ENCODE results near the gene TMEM59L.

The TMEM59L gene

DNA sequence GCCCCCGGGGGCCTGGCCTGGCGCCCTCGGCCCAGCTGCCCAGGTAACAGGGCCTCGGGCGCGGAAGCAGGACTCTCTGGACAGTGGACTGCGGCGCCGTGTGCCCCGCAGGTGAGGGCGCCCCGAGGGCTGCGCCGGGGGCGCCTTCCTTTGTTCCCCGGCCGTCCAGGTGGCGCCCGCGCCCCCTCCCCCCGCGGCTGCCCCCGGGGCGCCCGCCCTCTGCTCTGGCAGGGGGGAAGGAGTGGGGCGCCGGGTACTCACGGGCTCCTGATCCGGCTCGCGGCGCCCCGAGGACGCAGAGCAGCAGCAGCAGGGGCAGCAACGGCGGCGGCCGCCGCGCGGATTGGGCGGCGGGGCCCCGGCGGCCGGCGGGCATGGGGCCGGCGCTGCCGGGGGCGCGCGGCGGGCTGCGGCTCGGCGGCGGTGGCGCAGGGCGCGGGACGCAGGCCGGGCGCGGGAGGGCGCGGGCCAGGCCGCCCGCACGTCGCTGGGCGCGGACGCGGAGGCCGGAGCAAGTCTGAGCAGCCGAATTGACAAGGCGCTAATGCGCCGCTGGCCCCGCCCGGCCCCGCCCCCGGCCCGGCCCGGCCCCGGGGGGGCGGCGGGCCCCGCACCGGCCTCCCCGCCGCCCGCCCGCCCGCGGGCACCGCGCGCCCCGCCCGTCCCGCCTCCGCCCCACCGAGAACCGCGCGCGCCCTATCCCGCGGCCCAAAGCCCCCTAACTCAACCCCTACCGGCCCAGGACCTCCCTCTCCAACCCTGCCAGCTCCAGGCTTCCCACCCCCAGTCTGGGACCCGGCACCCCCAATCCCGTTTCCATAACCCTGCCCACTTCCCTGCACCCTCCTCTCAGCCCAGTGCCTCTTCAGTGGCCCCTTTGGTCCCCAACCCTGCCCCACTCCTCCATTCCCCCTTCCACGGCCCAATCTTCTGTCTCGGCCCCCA lies 6.1 kb upstream of the TMEM59L start, which contains the start of gene CRLF1:
Gene CRLF1 (minus strand): TSS at position 519 of the 945 bp plus-strand sequence. CDS start 143 bp downstream, at position 376.
- H3K27me3 ChIP-seq (ENCODE audit: control insufficient read depth in 1 of 2, insufficient read depth in 2 of 2, low read length in 2 of 2), result peaks cover 55 to 89% of the 10 kb centered on the region in 2 donors

GRCh38 chr19:18607226-18608101 lies 5.2 kb upstream of the TMEM59L start:
- Histone ChIP-seq H3K4me3 (ENCODE audit: low read depth in 1 of 2, low read length in 2 of 2) (no peak overlapping the region), H3K9ac (ENCODE audit: low read length) (no peak overlapping the region), H3K27me3 (ENCODE audit: control insufficient read depth in 1 of 2, insufficient read depth in 2 of 2, low read length in 2 of 2) (peaks cover 63 to 91% of the 10 kb centered on the region in 2 donors), H3K36me3 (ENCODE audit: insufficient read depth, low read length) (no peaks in the 10 kb centered on the region), H3K4me1 (ENCODE audit: insufficient read depth, low read length) (peaks cover 8% of the 10 kb centered on the region), H3K9me3 (ENCODE audit: low read length) (no peaks in the 10 kb centered on the region), H3K27ac (ENCODE audit: low read depth, low read length) (no peak overlapping the region)

More for the DNA sequence above, 6.1 kb upstream of the TMEM59L start, which contains the start of gene CRLF1:
- H3K9ac ChIP-seq (ENCODE audit: low read length), result no peak within 1 kb of the TSS
- H3K4me3 ChIP-seq (ENCODE audit: low read depth in 1 of 2, low read length in 2 of 2), result no peak within 1 kb of the TSS
- H3K27ac ChIP-seq (ENCODE audit: low read depth, low read length), result no peak within 1 kb of the TSS
- H3K9me3 ChIP-seq (ENCODE audit: low read length), result no peaks in the 10 kb centered on the region
- no peaks in the 10 kb centered on the region for H3K4me1 ChIP-seq (ENCODE audit: insufficient read depth, low read length)
- no peaks in the 10 kb centered on the region for H3K36me3 ChIP-seq (ENCODE audit: insufficient read depth, low read length)

- Histone ChIP-seq H3K27ac (ENCODE audit: low read depth, low read length) (no peak overlapping the region), H3K9ac (ENCODE audit: low read length) (no peak overlapping the region), H3K4me1 (ENCODE audit: insufficient read depth, low read length) (peaks cover 16% of the 10 kb centered on the region), H3K9me3 (ENCODE audit: low read length) (no peaks in the 10 kb centered on the region), H3K27me3 (ENCODE audit: control insufficient read depth in 1 of 2, insufficient read depth in 2 of 2, low read length in 2 of 2) (peaks cover 68 to 94% of the 10 kb centered on the region in 2 donors), H3K36me3 (ENCODE audit: insufficient read depth, low read length) (no peaks in the 10 kb centered on the region), H3K4me3 (ENCODE audit: low read depth in 1 of 2, low read length in 2 of 2) (no peak overlapping the region)
Measured at GRCh38 chr19:18608102-18608804, 4.4 kb upstream of the TMEM59L start.

GRCh38 chr19:18608805-18609716 lies 3.6 kb upstream of the TMEM59L start:
- Histone ChIP-seq H3K9ac (ENCODE audit: low read length) (no peak overlapping the region), H3K27ac (ENCODE audit: low read depth, low read length) (no peak overlapping the region), H3K27me3 (ENCODE audit: control insufficient read depth in 1 of 2, insufficient read depth in 2 of 2, low read length in 2 of 2) (peaks cover 72 to 94% of the 10 kb centered on the region in 2 donors), H3K4me3 (ENCODE audit: low read depth in 1 of 2, low read length in 2 of 2) (no peak overlapping the region), H3K36me3 (ENCODE audit: insufficient read depth, low read length) (no peaks in the 10 kb centered on the region), H3K9me3 (ENCODE audit: low read length) (no peaks in the 10 kb centered on the region), H3K4me1 (ENCODE audit: insufficient read depth, low read length) (peaks cover 16% of the 10 kb centered on the region)

GRCh38 chr19:18609717-18610051 lies 3.0 kb upstream of the TMEM59L start:
- Histone ChIP-seq H3K4me1 (ENCODE audit: insufficient read depth, low read length) (peaks cover 16% of the 10 kb centered on the region), H3K27ac (ENCODE audit: low read depth, low read length) (no peak overlapping the region), H3K4me3 (ENCODE audit: low read depth in 1 of 2, low read length in 2 of 2) (no peak overlapping the region), H3K9ac (ENCODE audit: low read length) (no peak overlapping the region), H3K36me3 (ENCODE audit: insufficient read depth, low read length) (no peaks in the 10 kb centered on the region), H3K27me3 (ENCODE audit: control insufficient read depth in 1 of 2, insufficient read depth in 2 of 2, low read length in 2 of 2) (peaks cover 70 to 94% of the 10 kb centered on the region in 2 donors), H3K9me3 (ENCODE audit: low read length) (no peaks in the 10 kb centered on the region)

GRCh38 chr19:18610245-18610555 lies 2.5 kb upstream of the TMEM59L start:
- H3K27ac ChIP-seq (ENCODE audit: low read depth, low read length), result no peak overlapping the region
- H3K27me3 ChIP-seq (ENCODE audit: control insufficient read depth in 1 of 2, insufficient read depth in 2 of 2, low read length in 2 of 2), result peaks cover 64 to 90% of the 10 kb centered on the region in 2 donors
- H3K36me3 ChIP-seq (ENCODE audit: insufficient read depth, low read length), result no peaks in the 10 kb centered on the region
- no peak overlapping the region for H3K9ac ChIP-seq (ENCODE audit: low read length)
- H3K4me1 ChIP-seq (ENCODE audit: insufficient read depth, low read length), result peaks cover 16% of the 10 kb centered on the region
- H3K9me3 ChIP-seq (ENCODE audit: low read length), result no peaks in the 10 kb centered on the region
- H3K4me3 ChIP-seq (ENCODE audit: low read depth in 1 of 2, low read length in 2 of 2), result no peak overlapping the region

DNA sequence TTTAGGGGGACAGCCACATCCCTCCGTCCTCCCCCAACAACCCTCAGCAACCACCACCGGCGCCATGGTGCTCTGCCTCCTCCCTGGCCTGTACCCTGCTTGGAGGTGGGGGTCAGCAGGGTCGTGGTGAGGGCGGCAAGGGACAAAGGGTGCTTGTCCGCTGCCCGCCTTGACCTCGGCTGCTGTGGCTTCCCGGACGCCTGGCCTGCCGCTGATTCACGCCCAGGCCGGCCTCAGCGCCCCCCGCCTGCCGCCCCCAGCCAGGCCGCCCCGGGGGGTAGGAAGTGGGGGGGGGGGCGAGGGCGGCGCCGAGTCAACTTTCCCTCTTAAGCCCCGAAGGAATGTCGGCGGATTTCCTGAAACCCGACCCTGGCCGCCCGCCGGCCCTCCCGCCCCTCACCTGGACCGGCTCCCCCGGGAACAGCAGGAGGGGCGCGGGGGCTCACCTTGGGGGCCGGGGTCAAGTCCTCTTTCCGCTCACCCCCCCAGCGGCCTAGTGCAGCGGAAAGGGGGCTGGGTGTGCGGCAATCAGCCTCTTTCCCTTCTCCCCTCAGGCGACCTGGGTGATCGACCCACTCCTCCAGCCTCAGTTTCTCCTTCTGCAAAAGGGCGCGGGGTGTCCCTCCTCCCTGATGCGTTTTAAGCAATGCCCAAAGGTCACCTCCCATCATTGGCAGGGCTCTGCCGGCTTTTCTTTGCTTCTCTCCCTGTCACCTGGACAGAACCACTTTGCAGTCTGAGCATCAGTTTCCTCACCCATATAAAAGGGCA lies 1.9 kb upstream of the TMEM59L start:
- Histone ChIP-seq H3K36me3 (ENCODE audit: insufficient read depth, low read length) (no peaks in the 10 kb centered on the region), H3K4me3 (ENCODE audit: low read depth in 1 of 2, low read length in 2 of 2) (no peak overlapping the region), H3K9me3 (ENCODE audit: low read length) (no peaks in the 10 kb centered on the region), H3K9ac (ENCODE audit: low read length) (no peak overlapping the region), H3K27me3 (ENCODE audit: control insufficient read depth in 1 of 2, insufficient read depth in 2 of 2, low read length in 2 of 2) (peaks cover 60 to 84% of the 10 kb centered on the region in 2 donors), H3K27ac (ENCODE audit: low read depth, low read length) (no peak overlapping the region), H3K4me1 (ENCODE audit: insufficient read depth, low read length) (peaks cover 16% of the 10 kb centered on the region)

DNA sequence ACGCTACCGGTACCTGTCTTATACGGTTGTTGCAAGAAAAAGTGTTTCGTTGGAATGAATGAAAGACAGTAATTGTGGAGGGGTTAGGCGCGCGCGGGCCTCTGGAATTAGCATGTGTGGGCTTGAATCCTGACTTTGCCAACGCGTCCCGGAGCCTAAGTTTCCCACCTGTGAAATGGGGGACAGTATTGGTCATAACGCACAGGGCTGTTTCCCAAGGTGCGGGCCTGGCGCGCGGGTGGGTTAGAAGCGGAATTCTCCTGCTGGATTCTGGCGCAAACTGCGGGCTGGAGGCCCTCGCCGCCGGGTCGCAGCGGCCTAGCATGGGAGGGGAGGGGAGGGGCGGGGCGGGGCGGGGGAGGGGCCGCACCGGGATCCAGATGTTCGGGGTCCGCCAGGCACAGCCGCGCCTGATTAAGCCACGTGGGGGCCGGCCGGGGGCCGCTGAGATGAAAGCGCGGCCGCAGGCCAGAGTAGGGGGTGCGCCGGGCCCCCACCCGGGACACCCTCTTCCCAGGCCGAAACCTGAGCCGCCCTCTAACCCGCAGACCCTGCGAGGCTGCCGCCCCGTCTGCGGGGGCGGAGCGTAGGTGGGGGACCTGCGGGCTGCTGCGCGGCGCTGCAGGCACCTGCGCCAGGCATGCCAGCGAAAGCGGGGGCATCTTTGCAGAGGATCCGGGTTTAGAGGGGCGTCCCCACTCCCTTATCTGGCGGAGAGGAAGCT lies 1.2 kb upstream of the TMEM59L start:
- Histone ChIP-seq H3K4me3 (ENCODE audit: low read depth in 1 of 2, low read length in 2 of 2) (no peak overlapping the region), H3K27ac (ENCODE audit: low read depth, low read length) (no peak overlapping the region), H3K27me3 (ENCODE audit: control insufficient read depth in 1 of 2, insufficient read depth in 2 of 2, low read length in 2 of 2) (peaks cover 64 to 83% of the 10 kb centered on the region in 2 donors), H3K36me3 (ENCODE audit: insufficient read depth, low read length) (no peaks in the 10 kb centered on the region), H3K4me1 (ENCODE audit: insufficient read depth, low read length) (peaks cover 16% of the 10 kb centered on the region), H3K9ac (ENCODE audit: low read length) (no peak overlapping the region), H3K9me3 (ENCODE audit: low read length) (no peaks in the 10 kb centered on the region)

- Histone ChIP-seq H3K9me3 (ENCODE audit: low read length) (no peaks in the 10 kb centered on the region), H3K9ac (ENCODE audit: low read length) (no peak overlapping the region), H3K4me1 (ENCODE audit: insufficient read depth, low read length) (peaks cover 16% of the 10 kb centered on the region), H3K36me3 (ENCODE audit: insufficient read depth, low read length) (no peaks in the 10 kb centered on the region), H3K4me3 (ENCODE audit: low read depth in 1 of 2, low read length in 2 of 2) (peak overlapping the region; percentile 45 to 47), H3K27me3 (ENCODE audit: control insufficient read depth in 1 of 2, insufficient read depth in 2 of 2, low read length in 2 of 2) (peaks cover 64 to 89% of the 10 kb centered on the region in 2 donors), H3K27ac (ENCODE audit: low read depth, low read length) (no peak overlapping the region)
Measured at GRCh38 chr19:18612051-18612771, 459 bp upstream of the TMEM59L start.

All from muscle layer of colon (tissue), 2 donors.